H1 (cell line): ENCODE measurements around the gene PKP3. TPM values are rescaled to one million over a fixed set of nuclear protein-coding genes. Genes with fewer than 3 reads are reported as not detected.
A peak's percentile ranks its signal among the peaks of the same experiment; 100 is the strongest.

Experiments
- CTCF ChIA-PET: fragments of 300-600 bp; sonication (Branson Sonifier 250); formaldehyde crosslinking; loops from one replicate; lab custom pipeline; 2021; ENCODE audit not compliant: partially characterized antibody; lab: Charles Lee
- POLR2A ChIA-PET: fragments of 300-600 bp; sonication (Branson Sonifier 250); formaldehyde crosslinking; loops from one replicate; lab custom pipeline; 2021; ENCODE audit warnings: inconsistent platforms; ENCODE audit not compliant: partially characterized antibody; lab: Charles Lee
- DNase-seq, 2 experiments: peaks; one replicate each; pipeline versions ENCODE4 v3.0.0 to v3.0.0-alpha.2; 2010 to 2022; ENCODE audit warnings: low spot score in 2 of 2, low read depth in 1 of 2, mixed read lengths in 1 of 2
- FAIRE-seq: peaks from 2 replicates; lab custom pipeline; 2011; peaks lifted over from hg19 to GRCh38; lab: Jason Lieb, UNC
- H2AFZ ChIP-seq: 2 replicates; pipeline ENCODE4 v1.8.1; 2012; ENCODE audit warnings: low read length, inconsistent platforms
- H2AK5ac ChIP-seq: 2 replicates; pipeline ENCODE4 v1.6.1; 2013; ENCODE audit warnings: low read depth, low read length
- H2BK120ac ChIP-seq: replicated peaks from 2 replicates; pipeline ENCODE3; 2013; ENCODE audit warnings: low read depth, low read length, inconsistent platforms
- H2BK12ac ChIP-seq: 2 replicates; pipeline ENCODE4 v1.6.1; 2013; ENCODE audit warnings: low read depth, low read length
- H2BK15ac ChIP-seq: 2 replicates; pipeline ENCODE4 v1.6.1; 2013; ENCODE audit warnings: low read length
- H2BK20ac ChIP-seq: 2 replicates; pipeline ENCODE4 v1.6.1; 2013; ENCODE audit warnings: low read length
- H2BK5ac ChIP-seq: 2 replicates; pipeline ENCODE4 v1.6.1; 2013; ENCODE audit warnings: low read depth, low read length
- H3K14ac ChIP-seq: 2 replicates; pipeline ENCODE4 v1.6.1; 2013; ENCODE audit warnings: inconsistent platforms; ENCODE audit not compliant: insufficient read length
- H3K18ac ChIP-seq: 2 replicates; pipeline ENCODE4 v1.6.1; 2013; ENCODE audit warnings: low read length; ENCODE audit errors: extremely low read depth
- H3K23ac ChIP-seq: 2 replicates; pipeline ENCODE4 v1.6.1; 2013; ENCODE audit warnings: inconsistent platforms; ENCODE audit not compliant: insufficient read length
- H3K23me2 ChIP-seq: 2 replicates; pipeline ENCODE4 v1.6.1; 2013; ENCODE audit warnings: low read depth, low read length
- H3K27ac ChIP-seq: 2 replicates; pipeline ENCODE4 v1.6.1; 2011; ENCODE audit warnings: low read depth, low read length, inconsistent platforms
- H3K27me3 ChIP-seq, 4 experiments: replicated peaks in 1 of 4; 1 replicate in 1 of 4; 2 replicates in 3 of 4; pipeline versions ENCODE4 v1.6.1 to v1.8.1; 2011 to 2013; ENCODE audit warnings: low read length in 3 of 4, mild to moderate bottlenecking in 3 of 4, inconsistent platforms in 2 of 4, mixed read lengths in 2 of 4, moderate library complexity in 1 of 4; ENCODE audit not compliant: control insufficient read depth in 3 of 4, insufficient read depth in 3 of 4; ENCODE audit errors: extremely low read depth in 1 of 4
- H3K36me3 ChIP-seq, 4 experiments: 2 replicates each; pipeline versions ENCODE4 v1.6.1 to v1.8.1; 2011 to 2013; ENCODE audit warnings: mild to moderate bottlenecking in 4 of 4, low read length in 3 of 4, moderate library complexity in 2 of 4, control low read depth in 1 of 4, inconsistent platforms in 1 of 4; ENCODE audit not compliant: insufficient read depth in 4 of 4, control insufficient read depth in 2 of 4
- H3K4ac ChIP-seq: replicated peaks from 2 replicates; pipeline ENCODE3; 2013; ENCODE audit warnings: low read length, low read depth, mixed read lengths, inconsistent platforms; ENCODE audit not compliant: insufficient read length
- H3K4me1 ChIP-seq, 4 experiments: replicated peaks in 1 of 4; 1 replicate in 1 of 4; 2 replicates in 3 of 4; pipeline versions ENCODE4 v1.6.1 to v1.8.1; 2011 to 2013; ENCODE audit warnings: low read length in 3 of 4, inconsistent platforms in 2 of 4, mixed read lengths in 1 of 4; ENCODE audit not compliant: insufficient read depth in 4 of 4, control insufficient read depth in 3 of 4
- H3K4me2 ChIP-seq, 2 experiments: 2 replicates each; pipeline versions ENCODE4 v1.6.1 to v1.8.1; 2011 to 2013; ENCODE audit warnings: low read depth in 2 of 2, low read length in 2 of 2, control low read depth in 1 of 2, inconsistent platforms in 1 of 2, mild to moderate bottlenecking in 1 of 2; ENCODE audit not compliant: insufficient read depth in 1 of 2
- H3K4me3 ChIP-seq, 4 experiments: fragments of 200-600, 300-600 bp in 1 of 4; sonication (generic), shearing (Covaris generic), sonication (Bioruptor Twin) in 1 of 4; 2 replicates each; pipeline versions ENCODE4 v1.5.1 to v1.8.1; 2011 to 2016; ENCODE audit warnings: low read length in 4 of 4, low read depth in 3 of 4, control low read depth in 2 of 4, inconsistent platforms in 2 of 4, mild to moderate bottlenecking in 2 of 4, mixed read lengths in 1 of 4, moderate library complexity in 1 of 4; ENCODE audit not compliant: insufficient read depth in 2 of 4; ENCODE audit errors: extremely low read depth in 1 of 4
- H3K56ac ChIP-seq: replicated peaks from 2 replicates; pipeline ENCODE3; 2013; ENCODE audit warnings: low read depth, mild to moderate bottlenecking, mixed read lengths, low read length, inconsistent platforms; ENCODE audit not compliant: insufficient read length
- H3K79me1 ChIP-seq: 2 replicates; pipeline ENCODE4 v1.6.1; 2013; ENCODE audit warnings: low read depth, low read length, control low read depth
- H3K79me2 ChIP-seq, 2 experiments: 2 replicates each; pipeline versions ENCODE4 v1.6.1 to v1.8.1; 2012 to 2013; ENCODE audit warnings: low read length in 2 of 2, mild to moderate bottlenecking in 2 of 2, inconsistent platforms in 1 of 2; ENCODE audit not compliant: insufficient read depth in 2 of 2, control insufficient read depth in 1 of 2
- H3K9ac ChIP-seq, 4 experiments: replicated peaks in 1 of 4; 1 replicate in 1 of 4; 2 replicates in 3 of 4; pipeline versions ENCODE4 v1.6.1 to v1.8.1; 2011 to 2013; ENCODE audit warnings: low read depth in 3 of 4, low read length in 3 of 4, control low read depth in 2 of 4, mild to moderate bottlenecking in 2 of 4, moderate library complexity in 2 of 4, inconsistent platforms in 1 of 4; ENCODE audit errors: extremely low read depth in 1 of 4
- H3K9me3 ChIP-seq, 2 experiments: 2 replicates each; pipeline versions ENCODE4 v1.6.1 to v1.8.1; 2012 to 2013; ENCODE audit warnings: mild to moderate bottlenecking in 2 of 2, moderate library complexity in 2 of 2, control low read depth in 1 of 2, inconsistent platforms in 1 of 2, low read depth in 1 of 2, low read length in 1 of 2, mixed read lengths in 1 of 2; ENCODE audit not compliant: insufficient read depth in 2 of 2
- H4K20me1 ChIP-seq, 2 experiments: replicated peaks in 1 of 2; 2 replicates each; pipeline versions ENCODE3 to v1.8.1; 2011 to 2013; ENCODE audit warnings: inconsistent platforms in 2 of 2, low read length in 2 of 2, mild to moderate bottlenecking in 1 of 2; ENCODE audit not compliant: insufficient read depth in 2 of 2, control insufficient read depth in 1 of 2
- H4K5ac ChIP-seq: 2 replicates; pipeline ENCODE4 v1.6.1; 2013; ENCODE audit warnings: low read length, low read depth, mixed read lengths, inconsistent platforms; ENCODE audit not compliant: insufficient read length
- H4K8ac ChIP-seq: 2 replicates; pipeline ENCODE4 v1.8.0; 2013; ENCODE audit warnings: mild to moderate bottlenecking, moderate library complexity, low read length, inconsistent platforms; ENCODE audit not compliant: insufficient read depth; ENCODE audit errors: extremely low read depth
- H4K91ac ChIP-seq: replicated peaks from 2 replicates; pipeline ENCODE3; 2013; ENCODE audit warnings: low read length, mixed read lengths, inconsistent platforms; ENCODE audit not compliant: insufficient read length
- BCL11A ChIP-seq, 2 experiments: IDR thresholded peaks; one replicate each; pipeline ENCODE4 v1.6.1; 2011; ENCODE audit warnings: low read depth in 2 of 2, low read length in 2 of 2, mild to moderate bottlenecking in 2 of 2
- CBX8 ChIP-seq: fragments of 300-800, 300-1000 bp; sonication (generic); IDR thresholded peaks from 2 replicates; pipeline ENCODE4 v1.7.1; 2016; ENCODE audit warnings: low read depth, low read length, borderline replicate concordance
- CTBP2 ChIP-seq: IDR thresholded peaks from 2 replicates; pipeline ENCODE4 v1.7.0; 2011; ENCODE audit warnings: borderline replicate concordance, mild to moderate bottlenecking, moderate library complexity, mixed read lengths, low read length; ENCODE audit not compliant: insufficient read depth, insufficient read length
- HDAC2 ChIP-seq, 2 experiments: fragments of 300-600 bp in 1 of 2; sonication (generic) in 1 of 2; IDR thresholded peaks; 2 replicates each; pipeline ENCODE4 v1.6.1; 2011 to 2012; ENCODE audit warnings: low read depth in 2 of 2, low read length in 2 of 2, mild to moderate bottlenecking in 2 of 2, moderate library complexity in 2 of 2, borderline replicate concordance in 1 of 2, inconsistent platforms in 1 of 2
- JUN ChIP-seq: IDR thresholded peaks from 2 replicates; pipeline ENCODE4 v1.6.1; 2011; ENCODE audit warnings: low read depth, mild to moderate bottlenecking, improper control_type of control experiment, low read length
- POLR2A ChIP-seq, 2 experiments: IDR thresholded peaks; 1 replicate in 1 of 2; 2 replicates in 1 of 2; pipeline ENCODE4 v1.6.1; 2011; ENCODE audit warnings: low read depth in 2 of 2, low read length in 2 of 2, mild to moderate bottlenecking in 2 of 2; ENCODE audit errors: control extremely low read depth in 1 of 2
- RXRA ChIP-seq: IDR thresholded peaks from 2 replicates; pipeline ENCODE4 v1.6.1; 2011; ENCODE audit warnings: low read depth, mild to moderate bottlenecking, low read length, moderate library complexity; ENCODE audit not compliant: insufficient read depth
- SAP30 ChIP-seq: fragments of 300-600 bp; sonication (generic); IDR thresholded peaks from 2 replicates; pipeline ENCODE4 v1.7.1; 2012; ENCODE audit warnings: low read length, moderate library complexity, mild to moderate bottlenecking, inconsistent platforms; ENCODE audit not compliant: insufficient read depth, insufficient replicate concordance
- SP4 ChIP-seq: IDR thresholded peaks from 2 replicates; pipeline ENCODE4 v1.6.1; 2012; ENCODE audit warnings: low read length, inconsistent platforms
- TCF12 ChIP-seq: IDR thresholded peaks from 2 replicates; pipeline ENCODE4 v1.6.1; 2011; ENCODE audit warnings: low read depth, mild to moderate bottlenecking, low read length
- ZNF274 ChIP-seq: IDR thresholded peaks from 2 replicates; pipeline ENCODE4 v1.7.0; 2012; ENCODE audit warnings: low read length, borderline replicate concordance; ENCODE audit errors: extremely low read depth
- WGBS, 2 experiments: shearing (Covaris generic) in 1 of 2; methylation state at CpG; one replicate each; pipeline versions ENCODE4 v1.1.6 to v1.1.7; 2013 to 2015; ENCODE audit warnings: low lambda C conversion rate in 2 of 2, mixed read lengths in 2 of 2, inconsistent platforms in 1 of 2, low coverage in 1 of 2, missing lambda C conversion rate in 1 of 2; ENCODE audit not compliant: insufficient replicate concordance in 2 of 2, insufficient coverage in 1 of 2, insufficient read length in 1 of 2; ENCODE audit errors: extremely low coverage in 1 of 2, missing lambda C conversion rate in 1 of 2; 5-methylcytosine and 5-hydroxymethylcytosine counted together
- polyA plus RNA-seq, 7 experiments: library from polyadenylated mRNA; depleted of rRNA in 3 of 7; stranded (reverse) in 5 of 7; unstranded in 2 of 7; fragments of >200 nt in 5 of 7; fragments of 200-250 nt in 2 of 7; gene quantifications; 1 replicate in 5 of 7; 2 replicates in 1 of 7; 4 replicates in 1 of 7; pipeline versions ENCODE4 v1.2.1 to v1.2.3, GENCODE V29; 2011 to 2013; ENCODE audit warnings: missing spikeins in 2 of 7, mixed read lengths in 2 of 7
- total RNA-seq: library from RNA; stranded (reverse); fragmentation: NEBNext Ultra II Directional; extraction: Animal tissue kit (Norgen Biotek cat#: 25700); gene quantifications from 2 replicates; pipeline ENCODE4 v1.2.1, GENCODE V29; 2021
- TF ChIP-seq, protein P1 (sequence below): IDR thresholded peaks from 2 replicates; pipeline ENCODE4 v1.6.1; 2012; ENCODE audit warnings: inconsistent platforms

Gene PKP3
- total and polyA plus RNA-seq, 2 of the 8 experiments (the other 6 are each of a cell fraction or from before 2014, with no cell fraction given), result 16.7 to 28.7 TPM

DNA sequence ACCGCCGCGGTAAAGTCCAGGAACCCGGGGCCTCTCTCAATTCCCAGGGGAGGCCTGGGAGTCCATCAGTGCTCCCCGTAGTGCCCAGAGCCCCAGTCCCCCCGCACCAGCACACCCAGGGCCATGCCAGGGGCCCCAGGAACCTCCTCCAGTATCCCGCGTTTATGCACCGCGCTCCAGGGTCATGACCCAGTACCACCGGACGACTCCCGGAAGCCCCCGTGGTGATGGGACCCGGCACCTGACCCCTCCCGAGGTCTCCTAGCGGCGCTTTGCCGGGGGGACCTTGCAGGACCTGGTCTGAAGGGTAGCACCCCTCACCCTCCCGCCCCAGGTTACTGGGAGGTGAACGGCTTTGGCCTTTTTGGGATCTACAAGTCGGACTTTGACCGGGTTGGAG, 13.5 kb upstream of the PKP3 start:
- Histone ChIP-seq H3K4me1 (no peaks in the 10 kb centered on the region), H3K27ac (no peak overlapping the region), H3K9ac (no peak overlapping the region), H3K4ac (no peak overlapping the region), H3K23ac (no peak overlapping the region), H4K8ac (peak overlapping the region; percentile 68), H3K9me3 (peaks cover 0 to under 1% of the 10 kb centered on the region in 2 experiments; a peak in 2 of 4 replicates), H2AFZ (no peak overlapping the region), H3K36me3 (peaks cover 0 to 43% (median 6%) of the 10 kb centered on the region in 4 experiments; a peak in 5 of 8 replicates), H3K14ac (no peak overlapping the region), H3K79me1 (no peaks in the 10 kb centered on the region), H4K91ac (no peak overlapping the region), H4K20me1 (peaks cover 0 to 6% of the 10 kb centered on the region in 2 experiments), H3K56ac (no peak overlapping the region), H2BK120ac (no peak overlapping the region), H3K4me3 (no peak overlapping the region), H3K79me2 (no peaks in the 10 kb centered on the region), H3K18ac (no peak overlapping the region), H2BK5ac (no peak overlapping the region), H2BK20ac (no peak overlapping the region), H2BK15ac (no peak overlapping the region), H3K4me2 (no peak overlapping the region), H4K5ac (no peak overlapping the region), H2BK12ac (no peak overlapping the region), H3K27me3 (no peaks in the 10 kb centered on the region), H2AK5ac (no peak overlapping the region), H3K23me2 (no peaks in the 10 kb centered on the region)
- ChIA-PET POLR2A (interaction anchor here (1.3 to 1.9 kb wide), 4 partner anchors 12 to 26 kb away, joined by 3 to 6 read pairs (median 4); partner anchors contain the start of gene B4GALNT4), CTCF (interaction anchor here (1.0 kb wide), 1 partner anchor 17 kb away, joined by 3 read pairs; no protein-coding TSS in a partner anchor)
- DNase-seq (no peak), FAIRE-seq (no peak)
- WGBS, 2 experiments, result 96% methylated on average over 10 of the region's 23 CpGs; no CpG with 5 or more reads in 1 of the 2 experiments
- TF ChIP-seq CBX8, result no peak
- TF ChIP-seq SP4, result no peak
- no peak for TF ChIP-seq CTBP2
- TF ChIP-seq TCF12, result no peak
- TF ChIP-seq, protein P1, sequence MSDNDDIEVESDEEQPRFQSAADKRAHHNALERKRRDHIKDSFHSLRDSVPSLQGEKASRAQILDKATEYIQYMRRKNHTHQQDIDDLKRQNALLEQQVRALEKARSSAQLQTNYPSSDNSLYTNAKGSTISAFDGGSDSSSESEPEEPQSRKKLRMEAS, result no peak
- TF ChIP-seq RXRA, result no peak
- no peak for TF ChIP-seq ZNF274
- no peak for TF ChIP-seq JUN
- no peak for TF ChIP-seq POLR2A (IDR thresholded peaks at IDR 0.05; ENCODE audit: control extremely low read depth in 1 of 2, low read depth in 2 of 2, low read length in 2 of 2)
- TF ChIP-seq HDAC2 (IDR thresholded peaks at IDR 0.05; ENCODE audit: borderline replicate concordance in 1 of 2, low read depth in 2 of 2, low read length in 2 of 2), result no peak
- TF ChIP-seq SAP30, result no peak
- no peak for TF ChIP-seq BCL11A (IDR thresholded peaks at IDR 0.05; ENCODE audit: low read depth in 2 of 2, low read length in 2 of 2)
